Measurements from ENCODE around the gene TROAP. TPM values are rescaled to one million over a fixed set of nuclear protein-coding genes. Genes with fewer than 3 reads are reported as not detected.

Gene TROAP
- total and polyA plus RNA-seq, 9 of the 15 experiments (the other 6 are each of a cell fraction or from before 2014, with no cell fraction given) = 46.4 to 171 (median 59.8) TPM

DNA sequence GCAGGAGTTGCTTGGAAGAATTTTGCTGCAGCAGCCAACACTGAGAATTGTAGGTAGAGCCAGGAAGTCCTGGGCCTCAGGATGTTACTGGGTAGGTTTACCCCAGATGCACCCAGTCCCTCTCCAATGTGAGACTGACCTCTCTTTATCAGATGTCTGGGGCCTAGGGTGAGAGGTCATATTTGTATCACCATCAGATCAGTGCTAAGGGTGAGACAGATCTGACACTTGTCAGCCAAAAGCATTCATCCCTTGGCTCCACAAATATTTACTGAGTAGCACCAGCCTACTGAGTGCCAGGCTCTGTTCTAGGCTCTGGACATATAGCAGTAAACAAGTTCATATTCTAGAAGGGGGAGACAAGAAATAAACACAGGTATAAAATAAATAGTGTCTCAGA, 4.3 kb downstream of the TROAP start:
- no peak for DNase-seq (ENCODE audit: extremely low read depth in 1 of 4, low spot score in 3 of 4)
- no peak overlapping the region for H3K9ac ChIP-seq (ENCODE audit: insufficient read depth in 1 of 2, low read depth in 2 of 2, low read length in 2 of 2)
- H3K27ac ChIP-seq (ENCODE audit: extremely low read depth, low read depth, low read length) = no peak overlapping the region
- H3K4me1 ChIP-seq (replicated peaks in 1 of 2; ENCODE audit: control insufficient read depth in 2 of 2, insufficient read depth in 2 of 2, low read length in 2 of 2) = peaks cover 5 to 19% of the 10 kb centered on the region in 2 experiments; a peak in 3 of 5 replicates
- intact Hi-C loops (cut with micrococcal nuclease) (no loop called here), in situ Hi-C loops (cut with MboI) (no loop called here)
- no peaks in the 10 kb centered on the region for H4K20me1 ChIP-seq (replicated peaks; ENCODE audit: control insufficient read depth, insufficient read depth, low read length)
- FAIRE-seq = no peak
- H3K36me3 ChIP-seq (ENCODE audit: control insufficient read depth, insufficient read depth, low read length) = peaks cover 72% of the 10 kb centered on the region; the same call in 2 of the 3 replicates
- CTCF ChIA-PET (ENCODE audit: low intra/inter-chr PET ratio) = no interaction called here
- H3K4me2 ChIP-seq (ENCODE audit: insufficient read depth, low read length) = no peak overlapping the region
- no peaks in the 10 kb centered on the region for H3K9me3 ChIP-seq (replicated peaks; ENCODE audit: control insufficient read depth, insufficient read depth, low read depth, low read length)
- H3K4me3 ChIP-seq = no peak overlapping the region
- POLR2A ChIA-PET = interaction anchor here (0.7 kb wide), 1 partner anchor 615 kb away, joined by 3 read pairs; no protein-coding TSS in a partner anchor
- peaks cover 3% of the 10 kb centered on the region for H3K9me1 ChIP-seq (ENCODE audit: control insufficient read depth, insufficient read depth, low read length)
- H2AFZ ChIP-seq (ENCODE audit: low read depth, low read length) = no peak overlapping the region
- TF ChIP-seq RBM25 (IDR thresholded peaks at IDR 0.05; ENCODE audit: low read depth, low read length, severe bottlenecking) = peak; percentile 46
- no peak for TF ChIP-seq FOXP1 (CRISPR knock-in tag; IDR thresholded peaks at IDR 0.05)
- BruUV-seq (replicated peaks) = no TSS peak
- no peak for ATAC-seq
- H3K79me2 ChIP-seq (ENCODE audit: control insufficient read depth, insufficient read depth, low read length) = peaks cover 17% of the 10 kb centered on the region
- H3K27me3 ChIP-seq (ENCODE audit: control insufficient read depth in 2 of 2, insufficient read depth in 2 of 2, low read length in 2 of 2) = no peaks in the 10 kb centered on the region

DNA sequence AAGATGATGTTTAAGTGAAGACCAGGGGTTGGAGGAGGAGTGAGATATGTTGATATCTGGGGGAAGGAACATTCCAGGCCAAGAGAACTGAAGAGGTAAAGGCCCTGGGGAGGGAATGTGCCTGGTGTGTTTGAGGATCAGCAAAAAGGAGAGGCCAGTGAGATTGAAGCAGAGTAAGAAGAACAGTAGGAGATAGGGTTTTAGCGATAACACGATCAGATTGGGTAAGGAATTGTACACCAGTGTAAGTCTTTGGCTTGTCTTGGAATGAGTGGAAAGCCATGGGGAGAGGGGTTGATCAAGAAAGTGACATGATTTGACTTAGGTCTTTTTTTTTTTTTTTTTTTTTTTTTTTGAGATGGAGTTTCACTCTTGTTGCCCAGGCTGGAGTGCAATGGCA, 4.8 kb downstream of the TROAP start:
- CTCF ChIA-PET (ENCODE audit: low intra/inter-chr PET ratio) = no interaction called here
- WGBS (ENCODE audit: insufficient coverage, low coverage, missing lambda C conversion rate) = 85% methylated on average over 2 of the region's 2 CpGs
- no peak overlapping the region for H3K4me3 ChIP-seq
- no peak overlapping the region for H3K4me2 ChIP-seq (ENCODE audit: insufficient read depth, low read length)
- intact Hi-C loops (cut with micrococcal nuclease) = no loop called here
- H3K27ac ChIP-seq (ENCODE audit: extremely low read depth, low read depth, low read length) = no peak overlapping the region
- peaks cover 3% of the 10 kb centered on the region for H3K9me1 ChIP-seq (ENCODE audit: control insufficient read depth, insufficient read depth, low read length)
- no peak overlapping the region for H2AFZ ChIP-seq (ENCODE audit: low read depth, low read length)
- DNase-seq (ENCODE audit: extremely low read depth in 1 of 4, low spot score in 3 of 4) = no peak
- no peak overlapping the region for H3K9ac ChIP-seq (ENCODE audit: insufficient read depth in 1 of 2, low read depth in 2 of 2, low read length in 2 of 2)
- no peaks in the 10 kb centered on the region for H4K20me1 ChIP-seq (replicated peaks; ENCODE audit: control insufficient read depth, insufficient read depth, low read length)
- H3K79me2 ChIP-seq (ENCODE audit: control insufficient read depth, insufficient read depth, low read length) = peaks cover 15% of the 10 kb centered on the region
- POLR2A ChIA-PET = no interaction called here
- BruUV-seq (replicated peaks) = no TSS peak
- ATAC-seq = no peak
- peaks cover 5 to 15% of the 10 kb centered on the region in 2 experiments; a peak in 3 of 5 replicates for H3K4me1 ChIP-seq (replicated peaks in 1 of 2; ENCODE audit: control insufficient read depth in 2 of 2, insufficient read depth in 2 of 2, low read length in 2 of 2)
- FAIRE-seq = no peak
- peaks cover 72% of the 10 kb centered on the region; the same call in 2 of the 3 replicates for H3K36me3 ChIP-seq (ENCODE audit: control insufficient read depth, insufficient read depth, low read length)
- H3K9me3 ChIP-seq (replicated peaks; ENCODE audit: control insufficient read depth, insufficient read depth, low read depth, low read length) = no peaks in the 10 kb centered on the region
- H3K27me3 ChIP-seq (ENCODE audit: control insufficient read depth in 2 of 2, insufficient read depth in 2 of 2, low read length in 2 of 2) = no peaks in the 10 kb centered on the region
- in situ Hi-C loops (cut with MboI) = no loop called here
- TF ChIP-seq, protein P1, sequence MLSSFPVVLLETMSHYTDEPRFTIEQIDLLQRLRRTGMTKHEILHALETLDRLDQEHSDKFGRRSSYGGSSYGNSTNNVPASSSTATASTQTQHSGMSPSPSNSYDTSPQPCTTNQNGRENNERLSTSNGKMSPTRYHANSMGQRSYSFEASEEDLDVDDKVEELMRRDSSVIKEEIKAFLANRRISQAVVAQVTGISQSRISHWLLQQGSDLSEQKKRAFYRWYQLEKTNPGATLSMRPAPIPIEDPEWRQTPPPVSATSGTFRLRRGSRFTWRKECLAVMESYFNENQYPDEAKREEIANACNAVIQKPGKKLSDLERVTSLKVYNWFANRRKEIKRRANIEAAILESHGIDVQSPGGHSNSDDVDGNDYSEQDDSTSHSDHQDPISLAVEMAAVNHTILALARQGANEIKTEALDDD (IDR thresholded peaks at IDR 0.05) = no peak
- TF ChIP-seq, protein P2, sequence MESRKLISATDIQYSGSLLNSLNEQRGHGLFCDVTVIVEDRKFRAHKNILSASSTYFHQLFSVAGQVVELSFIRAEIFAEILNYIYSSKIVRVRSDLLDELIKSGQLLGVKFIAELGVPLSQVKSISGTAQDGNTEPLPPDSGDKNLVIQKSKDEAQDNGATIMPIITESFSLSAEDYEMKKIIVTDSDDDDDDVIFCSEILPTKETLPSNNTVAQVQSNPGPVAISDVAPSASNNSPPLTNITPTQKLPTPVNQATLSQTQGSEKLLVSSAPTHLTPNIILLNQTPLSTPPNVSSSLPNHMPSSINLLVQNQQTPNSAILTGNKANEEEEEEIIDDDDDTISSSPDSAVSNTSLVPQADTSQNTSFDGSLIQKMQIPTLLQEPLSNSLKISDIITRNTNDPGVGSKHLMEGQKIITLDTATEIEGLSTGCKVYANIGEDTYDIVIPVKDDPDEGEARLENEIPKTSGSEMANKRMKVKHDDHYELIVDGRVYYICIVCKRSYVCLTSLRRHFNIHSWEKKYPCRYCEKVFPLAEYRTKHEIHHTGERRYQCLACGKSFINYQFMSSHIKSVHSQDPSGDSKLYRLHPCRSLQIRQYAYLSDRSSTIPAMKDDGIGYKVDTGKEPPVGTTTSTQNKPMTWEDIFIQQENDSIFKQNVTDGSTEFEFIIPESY (CRISPR knock-in tag; IDR thresholded peaks at IDR 0.05) = no peak
- no peak for TF ChIP-seq CAMTA2 (CRISPR knock-in tag; conservative IDR thresholded peaks at IDR 0.05)

Data from K562 (cell line).